Gastrocnemius medialis (tissue), 4 donors: Measurements from ENCODE around the gene PRKCA. TPM values are rescaled to one million over a fixed set of nuclear protein-coding genes. Genes with fewer than 3 reads are reported as not detected.
A peak's percentile ranks its signal among the peaks of the same experiment; 100 is the strongest.

Experiments
- ATAC-seq, 2 donors: fragments of 150-250 bp; one replicate each; pipeline ENCODE4 v1.9.1; 2016
- DNase-seq, 2 donors: peaks; one replicate each; pipeline ENCODE4 v3.0.0-alpha.2; 2019
- H3K27ac ChIP-seq, 4 donors: fragments of 200-600 bp; sonication (generic); 1 replicate in 1 of 4; 2 replicates in 3 of 4; pipeline ENCODE4 v1.5.1; 2016 to 2018; ENCODE audit warnings: mild to moderate bottlenecking in 2 of 4, moderate library complexity in 1 of 4
- H3K27me3 ChIP-seq, 3 donors: fragments of 200-600 bp; sonication (generic) in 2 of 3; 1 replicate in 1 of 3; 2 replicates in 2 of 3; pipeline versions ENCODE4 v1.5.1 to v1.6.0; 2016 to 2019; ENCODE audit warnings: mild to moderate bottlenecking in 1 of 3, moderate library complexity in 1 of 3
- H3K36me3 ChIP-seq, 2 donors: fragments of 200-600 bp; sonication (generic) in 1 of 2; one replicate each; pipeline ENCODE4 v1.5.1; 2017 to 2018
- H3K4me1 ChIP-seq, 2 donors: fragments of 200-600 bp; sonication (generic) in 1 of 2; one replicate each; pipeline ENCODE4 v1.5.1; 2016 to 2017; ENCODE audit warnings: mild to moderate bottlenecking in 2 of 2
- H3K4me3 ChIP-seq, 4 donors: fragments of 200-600 bp; sonication (generic) in 3 of 4; 1 replicate in 1 of 4; 2 replicates in 3 of 4; pipeline ENCODE4 v1.5.1; 2016 to 2019; ENCODE audit warnings: mild to moderate bottlenecking in 2 of 4
- H3K9me3 ChIP-seq, 3 donors: fragments of 200-600 bp; sonication (generic) in 2 of 3; 1 replicate in 1 of 3; 2 replicates in 2 of 3; pipeline ENCODE4 v1.5.1; 2016 to 2019
- POLR2A ChIP-seq, 2 donors: fragments of 450-650 bp; IDR thresholded peaks; one replicate each; pipeline ENCODE4 v1.6.1; 2017; ENCODE audit warnings: antibody characterized with exemption in 2 of 2, mild to moderate bottlenecking in 2 of 2, moderate library complexity in 2 of 2
- in situ Hi-C, 4 donors: fragments of 200-750 bp; cut with MboI; loops; one replicate each; pipeline versions ENCODE4 v1.15.0 to v1.8.0; 2017; ENCODE audit warnings: low sequenced_read_pairs in 4 of 4
- intact Hi-C: fragments of 100-400 bp; cut with DNase I; formaldehyde crosslinking; loops from one replicate; pipeline ENCODE4 v1.15.1; 2023; ENCODE audit warnings: low total_unique reads
- total RNA-seq, 4 donors: library from RNA; depleted of rRNA; stranded (reverse); fragments of >200 nt; gene quantifications; one replicate each; pipeline versions ENCODE4 v1.1.0 to v1.2.3, GENCODE V29; 2016
- TF ChIP-seq, protein P1 (sequence below), 5 experiments: fragments of 450-650 bp in 3 of 5; fragments of 200-600 bp in 2 of 5; sonication (generic) in 2 of 5; IDR thresholded peaks in 4 of 5; conservative IDR thresholded peaks in 1 of 5; 1 replicate in 4 of 5; 2 replicates in 1 of 5; pipeline ENCODE4 v1.5.1; 2016 to 2019; ENCODE audit warnings: antibody characterized with exemption in 5 of 5, mild to moderate bottlenecking in 3 of 5, moderate library complexity in 3 of 5

Gene PRKCA
- total RNA-seq, 4 donors from 2014 or later: 7.6 to 16.8 (median 11.1) TPM

DNA sequence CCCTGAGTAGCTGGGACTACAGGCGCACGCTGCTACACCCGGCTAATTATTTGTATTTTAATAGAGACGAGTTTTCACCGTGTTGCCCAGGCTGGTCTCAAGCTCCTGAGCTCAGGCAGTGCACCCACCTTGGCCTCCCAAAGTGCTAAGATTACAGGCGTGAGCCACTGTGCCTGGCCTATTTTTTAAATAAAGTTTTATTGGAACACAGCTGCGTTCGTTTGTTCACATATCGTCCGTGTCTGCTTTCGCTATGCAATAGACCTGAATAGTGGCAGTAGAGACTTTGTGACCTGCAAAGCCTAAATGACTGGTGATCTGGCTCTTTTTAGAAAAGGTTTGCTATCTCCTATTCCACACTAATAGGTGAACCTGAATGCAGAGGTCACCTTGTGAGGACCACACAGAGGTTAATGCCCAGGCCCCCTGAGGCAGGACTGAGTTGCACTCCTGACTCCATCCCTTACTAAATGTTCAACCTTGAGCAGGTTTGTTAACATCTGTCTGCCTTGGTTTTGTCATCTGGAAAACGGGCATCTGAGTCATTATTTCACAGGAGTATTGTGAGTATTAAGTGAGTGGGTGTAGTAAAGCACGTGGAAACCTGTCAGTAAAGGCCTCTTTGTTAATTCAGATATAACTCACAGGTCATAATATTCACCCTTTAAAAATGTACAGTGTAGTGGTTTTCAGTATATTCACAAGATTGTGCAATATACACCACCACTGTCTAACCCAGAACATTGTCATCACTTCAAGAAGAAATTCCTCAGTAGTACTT lies 375.0 kb downstream of the PRKCA start:
- Histone ChIP-seq H3K27me3 (no peaks in the 10 kb centered on the region), H3K36me3 (no peaks in the 10 kb centered on the region), H3K9me3 (no peaks in the 10 kb centered on the region), H3K4me1 (peaks cover 13 to 25% of the 10 kb centered on the region in 2 donors), H3K27ac (peak overlapping the region in 3 of 4 donors; percentile 84 to 93 (median 92)), H3K4me3 (no peak overlapping the region)
- no peak for ATAC-seq
- DNase-seq: no peak
- in situ Hi-C loops (loop anchor here in 2 of 4 donors (10.0 kb wide), 1 partner anchor 423 kb away; no protein-coding TSS in a partner anchor), intact Hi-C loops (loop anchor here (2.0 to 5.0 kb wide), 2 partner anchors 169 to 1120 kb away; no protein-coding TSS in a partner anchor)
- TF ChIP-seq POLR2A (IDR thresholded peaks at IDR 0.05): no peak
- TF ChIP-seq, protein P1, sequence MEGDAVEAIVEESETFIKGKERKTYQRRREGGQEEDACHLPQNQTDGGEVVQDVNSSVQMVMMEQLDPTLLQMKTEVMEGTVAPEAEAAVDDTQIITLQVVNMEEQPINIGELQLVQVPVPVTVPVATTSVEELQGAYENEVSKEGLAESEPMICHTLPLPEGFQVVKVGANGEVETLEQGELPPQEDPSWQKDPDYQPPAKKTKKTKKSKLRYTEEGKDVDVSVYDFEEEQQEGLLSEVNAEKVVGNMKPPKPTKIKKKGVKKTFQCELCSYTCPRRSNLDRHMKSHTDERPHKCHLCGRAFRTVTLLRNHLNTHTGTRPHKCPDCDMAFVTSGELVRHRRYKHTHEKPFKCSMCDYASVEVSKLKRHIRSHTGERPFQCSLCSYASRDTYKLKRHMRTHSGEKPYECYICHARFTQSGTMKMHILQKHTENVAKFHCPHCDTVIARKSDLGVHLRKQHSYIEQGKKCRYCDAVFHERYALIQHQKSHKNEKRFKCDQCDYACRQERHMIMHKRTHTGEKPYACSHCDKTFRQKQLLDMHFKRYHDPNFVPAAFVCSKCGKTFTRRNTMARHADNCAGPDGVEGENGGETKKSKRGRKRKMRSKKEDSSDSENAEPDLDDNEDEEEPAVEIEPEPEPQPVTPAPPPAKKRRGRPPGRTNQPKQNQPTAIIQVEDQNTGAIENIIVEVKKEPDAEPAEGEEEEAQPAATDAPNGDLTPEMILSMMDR (IDR thresholded peaks at IDR 0.05 in 4 of 5, conservative IDR thresholded peaks at IDR 0.05 in 1 of 5): no peak

DNA sequence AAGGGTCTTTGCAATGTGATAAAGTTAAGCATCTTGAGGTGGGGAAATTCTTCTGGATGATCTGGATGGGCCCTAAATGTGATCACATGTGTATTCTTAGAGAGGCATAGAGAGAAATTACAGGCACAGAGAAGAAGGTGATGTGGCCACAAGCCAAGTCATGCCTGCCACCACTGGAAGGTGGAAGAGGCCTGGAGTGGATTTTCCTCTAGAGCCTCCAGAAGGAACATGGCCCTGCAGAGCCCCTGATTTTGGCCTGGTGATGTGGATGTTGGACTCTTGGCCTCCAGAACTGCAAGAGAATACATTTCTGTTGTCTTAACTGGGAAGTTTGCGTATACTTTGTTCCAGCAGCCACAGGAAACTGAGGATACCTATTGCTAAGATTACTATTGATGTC lies 375.6 kb downstream of the PRKCA start:
- TF ChIP-seq POLR2A (IDR thresholded peaks at IDR 0.05): no peak
- TF ChIP-seq, protein P1 (IDR thresholded peaks at IDR 0.05 in 4 of 5, conservative IDR thresholded peaks at IDR 0.05 in 1 of 5): no peak

DNA sequence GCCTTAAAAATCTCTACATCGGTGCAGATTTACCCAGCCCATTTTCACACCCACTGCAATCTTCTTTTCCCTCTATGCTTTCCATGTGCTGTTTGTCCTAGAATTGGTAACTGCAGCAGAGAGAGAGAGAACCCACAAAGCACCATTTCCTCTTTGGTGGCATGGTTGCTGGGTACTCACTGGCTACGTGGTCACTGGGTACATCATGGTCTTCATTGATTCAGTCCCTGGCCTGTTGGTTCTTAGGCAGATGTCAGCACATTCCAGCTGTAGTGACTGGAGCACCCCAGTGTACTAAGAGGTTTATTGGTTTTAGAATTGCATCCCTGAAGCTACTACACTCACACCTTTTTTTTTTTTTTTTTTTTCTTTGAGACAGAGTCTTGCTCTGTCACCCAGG lies 376.4 kb downstream of the PRKCA start:
- Histone ChIP-seq H3K9me3 (no peaks in the 10 kb centered on the region), H3K4me1 (peaks cover 13 to 19% of the 10 kb centered on the region in 2 donors), H3K36me3 (no peaks in the 10 kb centered on the region), H3K4me3 (no peak overlapping the region), H3K27ac (no peak overlapping the region), H3K27me3 (no peaks in the 10 kb centered on the region)
- no peak for TF ChIP-seq POLR2A (IDR thresholded peaks at IDR 0.05)
- TF ChIP-seq, protein P1 (IDR thresholded peaks at IDR 0.05 in 4 of 5, conservative IDR thresholded peaks at IDR 0.05 in 1 of 5): no peak
- in situ Hi-C loops (loop anchor here in 2 of 4 donors (10.0 kb wide), 1 partner anchor 424 kb away; no protein-coding TSS in a partner anchor), intact Hi-C loops (loop anchor here (5.0 kb wide), 1 partner anchor 1122 kb away; no protein-coding TSS in a partner anchor)
- DNase-seq (no peak), ATAC-seq (no peak)

More for the DNA sequence above, 375.6 kb downstream of the PRKCA start:
- Histone ChIP-seq H3K4me3 (no peak overlapping the region), H3K4me1 (peaks cover 13 to 25% of the 10 kb centered on the region in 2 donors), H3K9me3 (no peaks in the 10 kb centered on the region), H3K27ac (no peak overlapping the region), H3K36me3 (no peaks in the 10 kb centered on the region), H3K27me3 (no peaks in the 10 kb centered on the region)
- ATAC-seq (no peak), DNase-seq (no peak)
- in situ Hi-C loops: loop anchor here in 2 of 4 donors (10.0 kb wide), 1 partner anchor 423 kb away; no protein-coding TSS in a partner anchor
- intact Hi-C loops: loop anchor here (5.0 kb wide), 1 partner anchor 1121 kb away; no protein-coding TSS in a partner anchor

DNA sequence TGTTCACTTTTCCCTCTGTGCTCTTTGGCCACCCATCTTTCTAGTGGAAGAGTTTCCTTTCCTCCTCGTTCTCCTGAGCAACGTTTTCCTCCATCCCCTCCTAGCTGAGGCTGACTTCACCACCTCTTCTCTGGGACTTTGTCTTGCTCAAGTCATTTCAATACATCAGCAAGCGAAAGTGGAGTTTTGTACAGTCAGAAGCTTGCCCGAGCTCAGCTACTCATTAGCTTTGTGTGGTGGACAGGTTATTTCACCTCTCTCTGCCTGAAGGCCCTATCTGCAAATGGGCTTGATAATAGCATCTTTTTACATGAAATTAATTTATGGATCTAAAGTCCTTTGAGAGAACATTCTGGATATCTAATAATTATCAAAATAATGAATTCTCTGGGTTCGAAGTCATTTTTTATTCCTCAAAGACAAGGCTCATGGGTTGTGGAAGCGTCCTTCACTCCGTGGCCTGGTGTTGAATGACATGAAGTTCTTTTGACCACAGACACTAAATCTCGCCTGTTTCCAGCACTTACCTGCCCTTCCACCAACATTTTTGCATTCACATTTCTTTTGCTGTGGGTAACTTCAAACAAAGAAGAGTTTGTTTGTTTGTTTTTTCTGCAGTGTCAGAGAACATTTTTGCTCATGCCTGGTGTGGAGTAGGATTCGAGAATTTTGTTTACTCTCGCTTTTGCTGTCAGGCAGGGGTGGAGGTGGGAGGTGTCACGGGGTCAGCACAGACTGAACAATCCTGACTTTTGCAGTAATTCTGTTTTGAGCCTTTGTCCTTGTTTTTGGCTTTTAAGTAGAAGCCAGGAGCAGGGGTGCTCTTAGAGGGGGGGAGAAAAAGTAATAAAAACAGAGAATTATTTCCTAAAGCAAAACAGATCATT lies 377.5 kb downstream of the PRKCA start:
- intact Hi-C loops: loop anchor here (5.0 kb wide), 1 partner anchor 1123 kb away; no protein-coding TSS in a partner anchor
- in situ Hi-C loops: loop anchor here in 2 of 4 donors (10.0 kb wide), 1 partner anchor 425 kb away; no protein-coding TSS in a partner anchor
- H3K4me1 ChIP-seq: peaks cover 12 to 17% of the 10 kb centered on the region in 2 donors
- H3K27me3 ChIP-seq: no peaks in the 10 kb centered on the region
- no peak overlapping the region for H3K27ac ChIP-seq
- no peaks in the 10 kb centered on the region for H3K36me3 ChIP-seq
- TF ChIP-seq, protein P1 (IDR thresholded peaks at IDR 0.05 in 4 of 5, conservative IDR thresholded peaks at IDR 0.05 in 1 of 5): no peak
- no peak for TF ChIP-seq POLR2A (IDR thresholded peaks at IDR 0.05)
- no peak for DNase-seq
- no peak overlapping the region for H3K4me3 ChIP-seq
- ATAC-seq: no peak
- H3K9me3 ChIP-seq: no peaks in the 10 kb centered on the region
